Choroid plexus epithelial cell (primary cell): ENCODE data around the gene SPATA1.

Experiments
- DNase-seq: peaks from one replicate; pipeline ENCODE4 v3.0.0-alpha.2; 2010; ENCODE audit warnings: low read depth
- H3K4me3 ChIP-seq: 2 replicates; pipeline ENCODE4 v1.5.1; 2011; ENCODE audit warnings: low read depth, mild to moderate bottlenecking, control low read depth, low read length, moderate library complexity
- CTCF ChIP-seq: conservative IDR thresholded peaks from 2 replicates; pipeline ENCODE4 v1.5.1; 2011; ENCODE audit warnings: low read depth, mild to moderate bottlenecking, control low read depth, inconsistent platforms, low read length, moderate library complexity

SPATA1 gene

GRCh38 chr1:84480650-84481049 lies 25.5 kb upstream of the SPATA1 start:
- DNase-seq, result no peak
- peak overlapping the region; percentile 9 for H3K4me3 ChIP-seq
- no peak for TF ChIP-seq CTCF

- no peak for TF ChIP-seq CTCF
- no peak overlapping the region for H3K4me3 ChIP-seq
- no peak for DNase-seq
Measured at GRCh38 chr1:84481317-84481716, 24.9 kb upstream of the SPATA1 start.

GRCh38 chr1:84488107-84488506 lies 18.1 kb upstream of the SPATA1 start:
- TF ChIP-seq CTCF, result no peak
- no peak for DNase-seq
- H3K4me3 ChIP-seq, result no peak overlapping the region

GRCh38 chr1:84489766-84490165 lies 16.4 kb upstream of the SPATA1 start:
- TF ChIP-seq CTCF, result no peak
- no peak for DNase-seq
- no peak overlapping the region for H3K4me3 ChIP-seq

GRCh38 chr1:84492726-84493125 lies 13.5 kb upstream of the SPATA1 start:
- H3K4me3 ChIP-seq, result no peak overlapping the region
- DNase-seq, result peak; percentile 21
- TF ChIP-seq CTCF, result no peak

- TF ChIP-seq CTCF, result no peak
- DNase-seq, result no peak
- no peak overlapping the region for H3K4me3 ChIP-seq
Measured at GRCh38 chr1:84493747-84494146, 12.4 kb upstream of the SPATA1 start.

GRCh38 chr1:84496498-84496897 lies 9.7 kb upstream of the SPATA1 start:
- DNase-seq, result no peak
- no peak overlapping the region for H3K4me3 ChIP-seq
- no peak for TF ChIP-seq CTCF
